MM.1S (cell line): ENCODE results near the gene SAFB.

Source experiments
- DNase-seq: peaks from one replicate; pipeline ENCODE4 v3.0.0-alpha.2; 2015
- H2AFZ ChIP-seq: fragments of 300-600 bp; sonication (generic); 2 replicates; pipeline ENCODE4 v1.6.0; 2016; ENCODE audit warnings: antibody characterized with exemption, low read length
- H3F3A ChIP-seq: fragments of 300-600 bp; sonication (generic); 2 replicates; pipeline ENCODE4 v1.6.1; 2016; ENCODE audit warnings: mild to moderate bottlenecking, antibody characterized with exemption, low read length, moderate library complexity, mixed read lengths; ENCODE audit not compliant: insufficient read depth
- H3K27ac ChIP-seq: fragments of 300-600 bp; sonication (generic); 2 replicates; pipeline ENCODE4 v1.5.1; 2016; ENCODE audit warnings: mild to moderate bottlenecking, low read length
- H3K27me3 ChIP-seq: fragments of 300-600 bp; sonication (generic); replicated peaks from 2 replicates; pipeline ENCODE4 v1.6.0; 2016; ENCODE audit warnings: low read length; ENCODE audit not compliant: insufficient read depth
- H3K36me3 ChIP-seq: fragments of 300-600 bp; sonication (generic); replicated peaks from 2 replicates; pipeline ENCODE4 v1.6.1; 2016; ENCODE audit warnings: mild to moderate bottlenecking, low read length, mixed read lengths; ENCODE audit not compliant: insufficient read depth
- H3K4me1 ChIP-seq: fragments of 300-600 bp; sonication (generic); 2 replicates; pipeline ENCODE4 v1.6.1; 2016; ENCODE audit warnings: low read length, mixed read lengths
- H3K4me2 ChIP-seq: fragments of 300-600 bp; sonication (generic); 2 replicates; pipeline ENCODE4 v1.6.0; 2016; ENCODE audit warnings: low read depth, low read length
- H3K4me3 ChIP-seq: fragments of 300-600 bp; sonication (generic); 2 replicates; pipeline ENCODE4 v1.5.1; 2016; ENCODE audit warnings: low read length, mixed read lengths
- H3K79me2 ChIP-seq: fragments of 300-600 bp; sonication (generic); 2 replicates; pipeline ENCODE4 v1.6.1; 2016; ENCODE audit warnings: mixed run types, low read length, mixed read lengths
- H3K9ac ChIP-seq: fragments of 300-600 bp; sonication (generic); 2 replicates; pipeline ENCODE4 v1.6.1; 2016; ENCODE audit warnings: low read length, mixed read lengths
- H3K9me2 ChIP-seq: fragments of 300-600 bp; sonication (generic); replicated peaks from 2 replicates; pipeline ENCODE4 v1.6.1; 2016; ENCODE audit warnings: mild to moderate bottlenecking, low read length, mixed read lengths; ENCODE audit not compliant: insufficient read depth
- H3K9me3 ChIP-seq: fragments of 300-600 bp; sonication (generic); replicated peaks from 2 replicates; pipeline ENCODE4 v1.6.1; 2016; ENCODE audit warnings: mild to moderate bottlenecking, low read length, mixed read lengths; ENCODE audit not compliant: insufficient read depth
- H4K20me1 ChIP-seq: fragments of 300-600 bp; sonication (generic); 2 replicates; pipeline ENCODE4 v1.6.1; 2016; ENCODE audit warnings: mild to moderate bottlenecking, low read length, moderate library complexity, mixed read lengths; ENCODE audit not compliant: insufficient read depth
- CTCF ChIP-seq: fragments of 300-600 bp; sonication (generic); IDR thresholded peaks from 2 replicates; pipeline ENCODE4 v1.5.1; 2016; ENCODE audit warnings: antibody characterized with exemption, low read length, mixed read lengths
- EZH2 ChIP-seq: fragments of 300-600 bp; sonication (generic); optimal IDR thresholded peaks from 2 replicates; pipeline ENCODE3; 2017; ENCODE audit warnings: low read depth, mild to moderate bottlenecking, antibody characterized with exemption, low read length, mixed read lengths
- EZH2phosphoT487 ChIP-seq: fragments of 300-600 bp; sonication (generic); IDR thresholded peaks from 2 replicates; pipeline ENCODE4 v1.6.1; 2018; ENCODE audit warnings: antibody characterized with exemption, low read length

Gene SAFB

GRCh38 chr19:5587661-5588060 lies 35.2 kb upstream of the SAFB start:
- DNase-seq: no peak
- Histone ChIP-seq H3K36me3 (peaks cover 24% of the 10 kb centered on the region; the same call in 1 of the 2 replicates), H3F3A (no peaks in the 10 kb centered on the region)

GRCh38 chr19:5588441-5588840 lies 34.4 kb upstream of the SAFB start:
- H4K20me1 ChIP-seq: no peaks in the 10 kb centered on the region
- no peaks in the 10 kb centered on the region for H3K9me3 ChIP-seq
- no peak overlapping the region for H3K27ac ChIP-seq
- no peak for TF ChIP-seq CTCF
- no peak for TF ChIP-seq EZH2
- TF ChIP-seq EZH2phosphoT487: no peak
- H3K4me1 ChIP-seq: no peaks in the 10 kb centered on the region
- H3K4me3 ChIP-seq: no peak overlapping the region
- peaks cover 4% of the 10 kb centered on the region; the same call in 1 of the 2 replicates for H3K79me2 ChIP-seq
- H3K36me3 ChIP-seq: peaks cover 31% of the 10 kb centered on the region; the same call in 1 of the 2 replicates
- H3F3A ChIP-seq: no peaks in the 10 kb centered on the region
- no peaks in the 10 kb centered on the region for H3K9me2 ChIP-seq
- H2AFZ ChIP-seq: no peak overlapping the region
- no peak for DNase-seq
- no peaks in the 10 kb centered on the region for H3K27me3 ChIP-seq
- no peak overlapping the region for H3K4me2 ChIP-seq
- no peak overlapping the region for H3K9ac ChIP-seq

More at GRCh38 chr19:5587661-5588060, 35.2 kb upstream of the SAFB start:
- no peaks in the 10 kb centered on the region for H4K20me1 ChIP-seq
- H3K4me3 ChIP-seq: no peak overlapping the region
- H3K27me3 ChIP-seq: no peaks in the 10 kb centered on the region
- no peaks in the 10 kb centered on the region for H3K9me3 ChIP-seq
- no peak overlapping the region for H3K27ac ChIP-seq
- no peak overlapping the region for H3K9ac ChIP-seq
- peaks cover 4% of the 10 kb centered on the region; the same call in 1 of the 2 replicates for H3K79me2 ChIP-seq
- no peak overlapping the region for H2AFZ ChIP-seq
- no peaks in the 10 kb centered on the region for H3K9me2 ChIP-seq
- no peak overlapping the region for H3K4me2 ChIP-seq
- no peaks in the 10 kb centered on the region for H3K4me1 ChIP-seq
- no peak for TF ChIP-seq EZH2
- TF ChIP-seq CTCF: no peak

- no peaks in the 10 kb centered on the region for H3K9me2 ChIP-seq
- H3K4me2 ChIP-seq: no peak overlapping the region
- H3K27ac ChIP-seq: no peak overlapping the region
- no peaks in the 10 kb centered on the region for H3K27me3 ChIP-seq
- no peak for DNase-seq
- TF ChIP-seq EZH2phosphoT487 (no peak), EZH2 (no peak), CTCF (no peak)
- no peaks in the 10 kb centered on the region for H3K4me1 ChIP-seq
- no peaks in the 10 kb centered on the region for H4K20me1 ChIP-seq
- H3F3A ChIP-seq: no peaks in the 10 kb centered on the region
- H3K9ac ChIP-seq: no peak overlapping the region
- H3K79me2 ChIP-seq: peaks cover 4% of the 10 kb centered on the region; the same call in 1 of the 2 replicates
- H3K36me3 ChIP-seq: peaks cover 37% of the 10 kb centered on the region; the same call in 1 of the 2 replicates
- no peak overlapping the region for H2AFZ ChIP-seq
- H3K9me3 ChIP-seq: no peaks in the 10 kb centered on the region
- H3K4me3 ChIP-seq: no peak overlapping the region
Observed at GRCh38 chr19:5588906-5589676, 33.8 kb upstream of the SAFB start.
